GM21390 (cell line): ENCODE results near the gene PMCH.
"Not testable (repeated sequence)": the region's sequence is repeated elsewhere in the genome, so short reads cannot be mapped to it uniquely, and the experiment has no call there.

Experiments used
- ATAC-seq: cut with Tn5 transposase; IDR thresholded peaks from one replicate; pipeline ENCODE4 v1.9.1; 2021; ENCODE audit not compliant: unreplicated experiment

PMCH gene

GRCh38 chr12:102147062-102147587 is 50.5 kb downstream of the PMCH start:
- ATAC-seq, result not testable (repeated sequence)
